HepG2 (cell line): ENCODE measurements around the gene DLG2. TPM values are rescaled to one million over a fixed set of nuclear protein-coding genes. Genes with fewer than 3 reads are reported as not detected.

ENCODE experiments used
- ATAC-seq: fragments of 200-7000 bp; cut with Tn5 transposase; 3 replicates; pipeline ENCODE4 v1.9.1; 2020; ENCODE audit warnings: mild to moderate bottlenecking, moderate library complexity
- BruUV-seq: library from RNA; stranded (reverse); fragments of 400-500 nt; replicated peaks from 2 replicates; lab custom pipeline; 2021; lab: Mats Ljungman, UMichigan
- CTCF ChIA-PET: fragments of 300-600 bp; formaldehyde crosslinking; extraction: SDS; loops from one replicate; lab custom pipeline; 2021; ENCODE audit warnings: low total read pairs, inconsistent platforms, low intra/inter-chr PET ratio; lab: Yijun Ruan, JAX
- POLR2A ChIA-PET: fragments of 350-600 bp; sonication (Branson Sonifier 250); formaldehyde crosslinking; loops from one replicate; lab custom pipeline; 2020; ENCODE audit warnings: antibody characterized with exemption, inconsistent platforms; lab: Yijun Ruan, JAX
- DNase-seq: peaks from one replicate; pipeline ENCODE4 v3.0.0-alpha.2; 2015; ENCODE audit warnings: low spot score
- FAIRE-seq: peaks from 3 replicates; lab custom pipeline; 2011; peaks lifted over from hg19 to GRCh38; lab: Jason Lieb, UNC
- H2AFZ ChIP-seq: one replicate; pipeline ENCODE4 v1.6.1; 2011; ENCODE audit warnings: low read length, inconsistent platforms
- H3K27ac ChIP-seq: fragments of 300-600 bp; 3 replicates; pipeline ENCODE4 v1.8.0; 2011; ENCODE audit warnings: mixed run types, mild to moderate bottlenecking, mixed read lengths, low read length, inconsistent platforms; ENCODE audit not compliant: insufficient read depth; ENCODE audit errors: extremely low read length
- H3K27me3 ChIP-seq, 2 experiments: fragments of 200-600 bp in 1 of 2; 2 replicates in 1 of 2; 3 replicates in 1 of 2; pipeline versions ENCODE4 v1.6.0 to v1.8.0; 2011; ENCODE audit warnings: low read length in 2 of 2, mild to moderate bottlenecking in 2 of 2, moderate library complexity in 2 of 2, inconsistent platforms in 1 of 2; ENCODE audit not compliant: insufficient read depth in 2 of 2, control insufficient read depth in 1 of 2
- H3K36me3 ChIP-seq, 2 experiments: fragments of 200-600 bp in 1 of 2; replicated peaks in 1 of 2; 2 replicates in 1 of 2; 3 replicates in 1 of 2; pipeline versions ENCODE4 v1.5.1 to v1.8.0; 2011; ENCODE audit warnings: low read length in 2 of 2, inconsistent platforms in 1 of 2; ENCODE audit not compliant: insufficient read depth in 2 of 2, control insufficient read depth in 1 of 2
- H3K4me1 ChIP-seq: 2 replicates; pipeline ENCODE4 v1.5.1; 2012; ENCODE audit warnings: low read length, inconsistent platforms; ENCODE audit not compliant: insufficient read depth
- H3K4me2 ChIP-seq: 2 replicates; pipeline ENCODE4 v1.6.0; 2011; ENCODE audit warnings: low read depth, low read length, inconsistent platforms
- H3K4me3 ChIP-seq, 3 experiments: fragments of 200-600 bp in 1 of 3; sonication (generic), shearing (Covaris generic) in 1 of 3; replicated peaks in 1 of 3; 2 replicates each; pipeline ENCODE4 v1.5.1; 2011 to 2016; ENCODE audit warnings: low read length in 3 of 3, inconsistent platforms in 2 of 3, low read depth in 2 of 3, mild to moderate bottlenecking in 2 of 3, control low read depth in 1 of 3, mixed read lengths in 1 of 3; ENCODE audit not compliant: insufficient read depth in 1 of 3
- H3K79me2 ChIP-seq: one replicate; pipeline ENCODE4 v1.6.1; 2011; ENCODE audit warnings: low read length, inconsistent platforms; ENCODE audit not compliant: insufficient read depth
- H3K9ac ChIP-seq: 2 replicates; pipeline ENCODE4 v1.6.0; 2011; ENCODE audit warnings: mild to moderate bottlenecking, low read depth, low read length, inconsistent platforms; ENCODE audit not compliant: insufficient read depth
- H3K9me3 ChIP-seq: 2 replicates; pipeline ENCODE4 v1.5.1; 2012; ENCODE audit warnings: mild to moderate bottlenecking, low read length
- H4K20me1 ChIP-seq: 2 replicates; pipeline ENCODE4 v1.6.0; 2011; ENCODE audit warnings: inconsistent platforms, mild to moderate bottlenecking, low read length, moderate library complexity; ENCODE audit not compliant: insufficient read depth
- AGO2 ChIP-seq: fragments of 200-400 bp; formaldehyde crosslinking; optimal IDR thresholded peaks from 2 replicates; pipeline ENCODE3; 2017; ENCODE audit warnings: mild to moderate bottlenecking, low read depth, low read length, moderate library complexity
- EP300 ChIP-seq, 3 experiments: sonication (generic) in 1 of 3; formaldehyde crosslinking in 1 of 3; IDR thresholded peaks; 2 replicates each; pipeline versions ENCODE4 v1.5.1 to v1.6.1; 2011 to 2020; ENCODE audit warnings: low read depth in 2 of 3, low read length in 2 of 3, borderline replicate concordance in 1 of 3, improper control_type of control experiment in 1 of 3, mild to moderate bottlenecking in 1 of 3, missing genetic modification reagents in 1 of 3, moderate library complexity in 1 of 3
- FOXJ3 ChIP-seq: sonication (generic); formaldehyde crosslinking; IDR thresholded peaks from 2 replicates; pipeline ENCODE4 v1.4.0; 2020; ENCODE audit warnings: missing genetic modification reagents, mild to moderate bottlenecking, borderline replicate concordance
- FOXM1 ChIP-seq: sonication (generic); formaldehyde crosslinking; IDR thresholded peaks from 2 replicates; pipeline ENCODE4 v1.5.0; 2020; ENCODE audit warnings: missing genetic modification reagents
- HDAC2 ChIP-seq: sonication (generic); formaldehyde crosslinking; IDR thresholded peaks from 2 replicates; pipeline ENCODE4 v1.4.0; 2020; ENCODE audit warnings: missing genetic modification reagents
- HNRNPLL ChIP-seq: fragments of 200-400 bp; formaldehyde crosslinking; IDR thresholded peaks from 2 replicates; pipeline ENCODE4 v1.6.1; 2017; ENCODE audit warnings: mild to moderate bottlenecking, low read depth, low read length; ENCODE audit not compliant: poor library complexity, severe bottlenecking
- ZNF670 ChIP-seq: sonication (generic); formaldehyde crosslinking; IDR thresholded peaks from 2 replicates; pipeline ENCODE4 v1.8.0; 2022; ENCODE audit warnings: mild to moderate bottlenecking, missing genetic modification reagents, borderline replicate concordance
- ZNF710 ChIP-seq: sonication (generic); formaldehyde crosslinking; IDR thresholded peaks from 2 replicates; pipeline ENCODE4 v1.5.0; 2020; ENCODE audit warnings: mild to moderate bottlenecking, missing genetic modification reagents, borderline replicate concordance
- WGBS: methylation state at CpG from one replicate; pipeline ENCODE4 v1.1.6; 2017; ENCODE audit warnings: low lambda C conversion rate; 5-methylcytosine and 5-hydroxymethylcytosine counted together
- in situ Hi-C: cut with HindIII; loops from 2 replicates; pipeline ENCODE4 v1.10.0; 2017; ENCODE audit warnings: low pct_unique_long_range_greater_than_20kb; ENCODE audit not compliant: extremely low pct_ligation_motif_present
- intact Hi-C: fragments of 100-400 bp; cut with micrococcal nuclease; formaldehyde crosslinking; loops from one replicate; pipeline ENCODE4 v1.10.0; 2022; ENCODE audit not compliant: unreplicated experiment
- polyA plus RNA-seq, 8 experiments: library from polyadenylated mRNA; depleted of rRNA in 3 of 8; stranded (reverse) in 7 of 8; unstranded in 1 of 8; fragments of >200 nt; fragmentation: Illumina TruSeq in 4 of 8; extraction: Trizol in 4 of 8; gene quantifications; 2 replicates each; pipeline versions ENCODE4 v1.2.1 to v1.2.3, GENCODE V29; 2011 to 2016; ENCODE audit warnings: low read depth in 4 of 8, missing spikeins in 1 of 8, mixed read lengths in 1 of 8; ENCODE audit not compliant: insufficient read depth in 1 of 8
- total RNA-seq, 5 experiments: library from RNA; depleted of rRNA; stranded (reverse); fragments of >200 nt; fragmentation: Illumina TruSeq; extraction: Trizol; gene quantifications; 2 replicates each; pipeline ENCODE4 v1.2.3, GENCODE V29; 2016; ENCODE audit warnings: low read depth in 1 of 5

The DLG2 gene
- total and polyA plus RNA-seq, 2 of the 13 experiments (the other 11 are each of a cell fraction or from before 2014, with no cell fraction given) = 0.46 to 1.0 TPM

DNA sequence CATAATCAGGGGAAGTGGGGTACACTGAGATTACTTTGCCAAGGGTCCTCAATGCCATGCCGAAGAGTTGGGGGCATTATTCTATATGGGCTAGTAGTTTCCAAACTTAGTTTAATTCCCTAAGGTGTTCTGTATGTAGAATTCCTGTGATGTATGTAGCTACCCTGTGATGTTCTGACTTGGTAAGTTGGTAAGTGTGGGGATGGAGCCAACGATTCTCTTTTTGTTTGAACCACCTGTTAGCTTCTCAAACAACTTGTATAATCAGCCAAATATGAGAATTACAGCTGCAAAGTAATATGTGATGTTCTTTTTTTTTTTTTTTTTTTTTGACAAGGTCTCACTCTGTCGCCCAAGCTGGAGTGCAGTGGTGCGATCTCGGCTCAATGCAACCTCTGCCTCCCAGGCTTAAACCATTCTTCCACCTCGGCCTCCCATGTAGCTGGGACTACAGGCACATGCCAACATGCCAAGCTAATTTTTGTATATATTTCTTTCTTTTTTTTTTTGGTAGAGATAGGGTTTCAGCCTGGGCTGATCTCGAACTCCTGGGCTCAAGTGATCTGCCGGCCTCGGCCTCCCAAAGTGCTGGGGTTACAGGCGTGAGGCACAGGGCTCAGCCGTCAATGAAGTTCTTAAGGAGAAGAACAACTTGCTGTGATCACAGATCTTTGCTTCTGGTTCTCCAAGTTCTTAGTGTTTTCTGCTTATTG, 2025.8 kb downstream of the DLG2 start:
- H3K27me3 ChIP-seq = no peaks in the 10 kb centered on the region
- H3K27ac ChIP-seq = no peak overlapping the region
- intact Hi-C loops (no loop called here), in situ Hi-C loops (no loop called here)
- no peak overlapping the region for H3K4me2 ChIP-seq
- no peak overlapping the region for H2AFZ ChIP-seq
- POLR2A ChIA-PET = no interaction called here
- H3K9me3 ChIP-seq = no peaks in the 10 kb centered on the region
- BruUV-seq = no TSS peak
- no peaks in the 10 kb centered on the region; the same call in 1 of the 2 replicates for H3K4me1 ChIP-seq
- H3K79me2 ChIP-seq = no peaks in the 10 kb centered on the region
- H3K9ac ChIP-seq = no peak overlapping the region
- CTCF ChIA-PET = no interaction called here
- DNase-seq (no peak), FAIRE-seq (no peak), ATAC-seq (no peak)
- no peak overlapping the region for H3K4me3 ChIP-seq
- no peak for TF ChIP-seq AGO2
- no peak for TF ChIP-seq ZNF670
- TF ChIP-seq ZNF710 = no peak
- no peak for TF ChIP-seq FOXJ3 (CRISPR knock-in tag)
- no peak for TF ChIP-seq FOXM1 (CRISPR knock-in tag)
- TF ChIP-seq EP300 (IDR thresholded peaks at IDR 0.05; ENCODE audit: low read depth in 2 of 2, low read length in 2 of 2) = no peak
- TF ChIP-seq EP300 (CRISPR knock-in tag; IDR thresholded peaks at IDR 0.05; ENCODE audit: borderline replicate concordance) = no peak
- TF ChIP-seq HDAC2 (CRISPR knock-in tag) = no peak
- TF ChIP-seq HNRNPLL = no peak
- no peaks in the 10 kb centered on the region for H4K20me1 ChIP-seq
- H3K36me3 ChIP-seq = no peaks in the 10 kb centered on the region
- WGBS = 51% methylated on average over 11 of the region's 11 CpGs
